Measurements from ENCODE around the gene RBM11.

GRCh38 chr21:14262039-14262438, 46.1 kb downstream of the RBM11 start:
- TF ChIP-seq CTCF (IDR thresholded peaks at IDR 0.05; ENCODE audit: poor library complexity) (no peak), EZH2 (IDR thresholded peaks at IDR 0.05; ENCODE audit: borderline replicate concordance) (no peak), EZH2phosphoT487 (IDR thresholded peaks at IDR 0.05; ENCODE audit: low read depth, severe bottlenecking, unreplicated experiment) (no peak)
